ENCODE results near the gene SDHAF2. TPM values are rescaled to one million over a fixed set of nuclear protein-coding genes. Genes with fewer than 3 reads are reported as not detected.

Gene SDHAF2
- total and polyA plus RNA-seq, 9 of the 15 experiments (the other 6 are each of a cell fraction or from before 2014, with no cell fraction given): 21.2 to 144 (median 40.4) TPM

DNA sequence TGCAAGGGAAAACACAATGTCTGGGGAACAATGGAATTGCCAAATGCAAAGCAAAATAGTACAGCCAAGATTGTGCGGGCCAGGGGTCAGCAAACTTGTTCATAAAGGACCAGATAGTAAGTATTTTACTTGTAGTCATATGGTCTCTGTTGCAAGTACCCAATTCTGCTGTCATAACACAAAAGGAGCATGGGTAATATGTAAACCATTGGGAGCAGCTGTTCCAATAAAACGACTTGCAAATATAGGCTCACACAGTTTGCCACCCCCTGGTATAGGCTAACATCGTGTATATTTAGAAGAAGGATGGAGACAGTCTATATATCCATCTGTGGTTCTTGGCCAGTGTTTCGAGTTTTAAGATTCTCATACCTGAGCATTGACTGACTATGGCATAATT lies 15.6 kb downstream of the SDHAF2 start:
- no peak overlapping the region for H3K27ac ChIP-seq (ENCODE audit: extremely low read depth, low read depth, low read length)
- peaks cover 6% of the 10 kb centered on the region; the same call in 1 of the 3 replicates for H3K79me2 ChIP-seq (ENCODE audit: control insufficient read depth, insufficient read depth, low read length)
- FAIRE-seq: no peak
- ATAC-seq: no peak
- H3K36me3 ChIP-seq (ENCODE audit: control insufficient read depth, insufficient read depth, low read length): peaks cover 76% of the 10 kb centered on the region
- BruUV-seq (replicated peaks): no TSS peak
- peaks cover 0 to 4% of the 10 kb centered on the region in 2 experiments; a peak in 2 of 5 replicates for H3K4me1 ChIP-seq (replicated peaks in 1 of 2; ENCODE audit: control insufficient read depth in 2 of 2, insufficient read depth in 2 of 2, low read length in 2 of 2)
- intact Hi-C loops (cut with micrococcal nuclease): no loop called here
- in situ Hi-C loops (cut with MboI): no loop called here
- no peak overlapping the region for H3K9ac ChIP-seq (ENCODE audit: insufficient read depth in 1 of 2, low read depth in 2 of 2, low read length in 2 of 2)
- 0 out of 2 replicates have a peak, but pooled peaks cover 6% of the 10 kb centered on the region for H4K20me1 ChIP-seq (replicated peaks; ENCODE audit: control insufficient read depth, insufficient read depth, low read length)
- H3K4me3 ChIP-seq: no peak overlapping the region
- POLR2A ChIA-PET: interaction anchor here (0.6 to 3.9 kb wide), 6 partner anchors 10 to 86 kb away, joined by 3 to 32 read pairs (median 6); partner anchors contain the start of genes CPSF7 and SDHAF2
- TF ChIP-seq, protein P1, sequence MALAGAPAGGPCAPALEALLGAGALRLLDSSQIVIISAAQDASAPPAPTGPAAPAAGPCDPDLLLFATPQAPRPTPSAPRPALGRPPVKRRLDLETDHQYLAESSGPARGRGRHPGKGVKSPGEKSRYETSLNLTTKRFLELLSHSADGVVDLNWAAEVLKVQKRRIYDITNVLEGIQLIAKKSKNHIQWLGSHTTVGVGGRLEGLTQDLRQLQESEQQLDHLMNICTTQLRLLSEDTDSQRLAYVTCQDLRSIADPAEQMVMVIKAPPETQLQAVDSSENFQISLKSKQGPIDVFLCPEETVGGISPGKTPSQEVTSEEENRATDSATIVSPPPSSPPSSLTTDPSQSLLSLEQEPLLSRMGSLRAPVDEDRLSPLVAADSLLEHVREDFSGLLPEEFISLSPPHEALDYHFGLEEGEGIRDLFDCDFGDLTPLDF (CRISPR knock-in tag; IDR thresholded peaks at IDR 0.05): no peak
- TF ChIP-seq CREM (IDR thresholded peaks at IDR 0.05; ENCODE audit: low read depth) (no peak), KDM5B (IDR thresholded peaks at IDR 0.05; ENCODE audit: insufficient replicate concordance, low read depth, low read length) (no peak), ELF4 (CRISPR knock-in tag; IDR thresholded peaks at IDR 0.05) (no peak), ELF2 (CRISPR knock-in tag; IDR thresholded peaks at IDR 0.05) (no peak), NR2F6 (CRISPR knock-in tag; IDR thresholded peaks at IDR 0.05) (no peak)
- TF ChIP-seq, protein P2, sequence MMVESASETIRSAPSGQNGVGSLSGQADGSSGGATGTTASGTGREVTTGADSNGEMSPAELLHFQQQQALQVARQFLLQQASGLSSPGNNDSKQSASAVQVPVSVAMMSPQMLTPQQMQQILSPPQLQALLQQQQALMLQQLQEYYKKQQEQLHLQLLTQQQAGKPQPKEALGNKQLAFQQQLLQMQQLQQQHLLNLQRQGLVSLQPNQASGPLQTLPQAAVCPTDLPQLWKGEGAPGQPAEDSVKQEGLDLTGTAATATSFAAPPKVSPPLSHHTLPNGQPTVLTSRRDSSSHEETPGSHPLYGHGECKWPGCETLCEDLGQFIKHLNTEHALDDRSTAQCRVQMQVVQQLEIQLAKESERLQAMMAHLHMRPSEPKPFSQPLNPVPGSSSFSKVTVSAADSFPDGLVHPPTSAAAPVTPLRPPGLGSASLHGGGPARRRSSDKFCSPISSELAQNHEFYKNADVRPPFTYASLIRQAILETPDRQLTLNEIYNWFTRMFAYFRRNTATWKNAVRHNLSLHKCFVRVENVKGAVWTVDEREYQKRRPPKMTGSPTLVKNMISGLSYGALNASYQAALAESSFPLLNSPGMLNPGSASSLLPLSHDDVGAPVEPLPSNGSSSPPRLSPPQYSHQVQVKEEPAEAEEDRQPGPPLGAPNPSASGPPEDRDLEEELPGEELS (CRISPR knock-in tag; IDR thresholded peaks at IDR 0.05; ENCODE audit: borderline replicate concordance): no peak
- TF ChIP-seq, protein P3, sequence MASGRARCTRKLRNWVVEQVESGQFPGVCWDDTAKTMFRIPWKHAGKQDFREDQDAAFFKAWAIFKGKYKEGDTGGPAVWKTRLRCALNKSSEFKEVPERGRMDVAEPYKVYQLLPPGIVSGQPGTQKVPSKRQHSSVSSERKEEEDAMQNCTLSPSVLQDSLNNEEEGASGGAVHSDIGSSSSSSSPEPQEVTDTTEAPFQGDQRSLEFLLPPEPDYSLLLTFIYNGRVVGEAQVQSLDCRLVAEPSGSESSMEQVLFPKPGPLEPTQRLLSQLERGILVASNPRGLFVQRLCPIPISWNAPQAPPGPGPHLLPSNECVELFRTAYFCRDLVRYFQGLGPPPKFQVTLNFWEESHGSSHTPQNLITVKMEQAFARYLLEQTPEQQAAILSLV (tag; IDR thresholded peaks at IDR 0.05): no peak
- TF ChIP-seq, protein P4, sequence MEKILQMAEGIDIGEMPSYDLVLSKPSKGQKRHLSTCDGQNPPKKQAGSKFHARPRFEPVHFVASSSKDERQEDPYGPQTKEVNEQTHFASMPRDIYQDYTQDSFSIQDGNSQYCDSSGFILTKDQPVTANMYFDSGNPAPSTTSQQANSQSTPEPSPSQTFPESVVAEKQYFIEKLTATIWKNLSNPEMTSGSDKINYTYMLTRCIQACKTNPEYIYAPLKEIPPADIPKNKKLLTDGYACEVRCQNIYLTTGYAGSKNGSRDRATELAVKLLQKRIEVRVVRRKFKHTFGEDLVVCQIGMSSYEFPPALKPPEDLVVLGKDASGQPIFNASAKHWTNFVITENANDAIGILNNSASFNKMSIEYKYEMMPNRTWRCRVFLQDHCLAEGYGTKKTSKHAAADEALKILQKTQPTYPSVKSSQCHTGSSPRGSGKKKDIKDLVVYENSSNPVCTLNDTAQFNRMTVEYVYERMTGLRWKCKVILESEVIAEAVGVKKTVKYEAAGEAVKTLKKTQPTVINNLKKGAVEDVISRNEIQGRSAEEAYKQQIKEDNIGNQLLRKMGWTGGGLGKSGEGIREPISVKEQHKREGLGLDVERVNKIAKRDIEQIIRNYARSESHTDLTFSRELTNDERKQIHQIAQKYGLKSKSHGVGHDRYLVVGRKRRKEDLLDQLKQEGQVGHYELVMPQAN (IDR thresholded peaks at IDR 0.05; ENCODE audit: borderline replicate concordance): no peak
- H3K4me2 ChIP-seq (ENCODE audit: insufficient read depth, low read length): no peak overlapping the region
- no peak for DNase-seq (ENCODE audit: extremely low read depth in 1 of 4, low spot score in 3 of 4)
- CTCF ChIA-PET (ENCODE audit: low intra/inter-chr PET ratio): interaction anchor here (1.0 to 1.4 kb wide), 3 partner anchors 71 to 193 kb away, joined by 3 to 14 read pairs (median 4); no protein-coding TSS in a partner anchor
- no peaks in the 10 kb centered on the region for H3K9me1 ChIP-seq (ENCODE audit: control insufficient read depth, insufficient read depth, low read length)
- H2AFZ ChIP-seq (ENCODE audit: low read depth, low read length): no peak overlapping the region
- no peaks in the 10 kb centered on the region; a peak in 1 of 5 replicates for H3K27me3 ChIP-seq (ENCODE audit: control insufficient read depth in 2 of 2, insufficient read depth in 2 of 2, low read length in 2 of 2)
- WGBS (ENCODE audit: insufficient coverage, low coverage, missing lambda C conversion rate): 88% methylated on average over 4 of the region's 4 CpGs
- no peaks in the 10 kb centered on the region for H3K9me3 ChIP-seq (replicated peaks; ENCODE audit: control insufficient read depth, insufficient read depth, low read depth, low read length)
